CD14-positive monocyte (primary cell): ENCODE data around the gene NT5E. TPM values are rescaled to one million over a fixed set of nuclear protein-coding genes. Genes with fewer than 3 reads are reported as not detected.

Experiments used
- DNase-seq, 3 donors: peaks; one replicate each; pipeline ENCODE4 v3.0.0-alpha.2; 2011 to 2022
- H2AFZ ChIP-seq: 2 replicates; pipeline ENCODE4 v1.6.0; 2012; ENCODE audit warnings: mild to moderate bottlenecking, low read depth, low read length, inconsistent platforms; ENCODE audit not compliant: insufficient read depth, poor library complexity, severe bottlenecking
- H3K27ac ChIP-seq, 2 donors: 1 replicate in 1 of 2; 2 replicates in 1 of 2; pipeline ENCODE4 v1.5.1; 2012 to 2013; ENCODE audit warnings: low read length in 2 of 2, control low read depth in 1 of 2, inconsistent platforms in 1 of 2, low read depth in 1 of 2, mild to moderate bottlenecking in 1 of 2
- H3K27me3 ChIP-seq, 2 donors: one replicate each; pipeline versions ENCODE4 v1.6.0 to v1.6.1; 2011 to 2013; ENCODE audit warnings: low read length in 2 of 2; ENCODE audit not compliant: control insufficient read depth in 2 of 2, insufficient read depth in 2 of 2
- H3K36me3 ChIP-seq, 2 donors: replicated peaks in 1 of 2; 1 replicate in 1 of 2; 2 replicates in 1 of 2; pipeline versions ENCODE4 v1.5.1 to v1.6.1; 2012 to 2013; ENCODE audit warnings: low read length in 2 of 2, control low read depth in 1 of 2, inconsistent platforms in 1 of 2, mild to moderate bottlenecking in 1 of 2; ENCODE audit not compliant: insufficient read depth in 2 of 2, control insufficient read depth in 1 of 2
- H3K4me1 ChIP-seq, 2 donors: 1 replicate in 1 of 2; 2 replicates in 1 of 2; pipeline versions ENCODE4 v1.5.1 to v1.6.1; 2012 to 2013; ENCODE audit warnings: low read length in 2 of 2, control low read depth in 1 of 2, inconsistent platforms in 1 of 2, mild to moderate bottlenecking in 1 of 2, moderate library complexity in 1 of 2; ENCODE audit not compliant: insufficient read depth in 2 of 2, control insufficient read depth in 1 of 2
- H3K4me2 ChIP-seq: replicated peaks from 2 replicates; pipeline ENCODE3; 2012; ENCODE audit warnings: low read length, moderate library complexity, mild to moderate bottlenecking; ENCODE audit not compliant: poor library complexity, severe bottlenecking; ENCODE audit errors: extremely low read depth
- H3K4me3 ChIP-seq, 3 experiments: fragments of 200-600 bp in 1 of 3; sonication (generic) in 1 of 3; replicated peaks in 1 of 3; 1 replicate in 2 of 3; 2 replicates in 1 of 3; pipeline ENCODE4 v1.5.1; 2011 to 2013; ENCODE audit warnings: low read length in 3 of 3, mild to moderate bottlenecking in 3 of 3, control low read depth in 2 of 3, low read depth in 2 of 3, inconsistent platforms in 1 of 3, moderate library complexity in 1 of 3
- H3K79me2 ChIP-seq: 2 replicates; pipeline ENCODE4 v1.6.0; 2012; ENCODE audit warnings: mild to moderate bottlenecking, control low read depth, inconsistent platforms, low read length, moderate library complexity; ENCODE audit not compliant: insufficient read depth
- H3K9ac ChIP-seq: 2 replicates; pipeline ENCODE4 v1.6.0; 2017; ENCODE audit warnings: low read length, mild to moderate bottlenecking; ENCODE audit not compliant: insufficient read depth, poor library complexity, severe bottlenecking
- H3K9me3 ChIP-seq, 2 donors: replicated peaks in 1 of 2; 1 replicate in 1 of 2; 2 replicates in 1 of 2; pipeline versions ENCODE4 v1.5.1 to v1.6.1; 2012 to 2013; ENCODE audit warnings: low read length in 2 of 2, control low read depth in 1 of 2; ENCODE audit not compliant: control insufficient read depth in 1 of 2, insufficient read depth in 1 of 2
- H4K20me1 ChIP-seq: 2 replicates; pipeline ENCODE4 v1.6.0; 2012; ENCODE audit warnings: mild to moderate bottlenecking, low read length, control low read depth, moderate library complexity; ENCODE audit not compliant: insufficient read depth
- H3K27ac Mint-ChIP-seq, 7 donors: one replicate each; pipeline ENCODE4 v1.8.0; 2020; ENCODE audit warnings: mild to moderate bottlenecking in 7 of 7, mixed read lengths in 7 of 7, moderate library complexity in 6 of 7, inconsistent platforms in 2 of 7
- H3K27me3 Mint-ChIP-seq, 3 donors: one replicate each; pipeline ENCODE4 v1.8.0; 2021 to 2022; ENCODE audit warnings: low read depth in 3 of 3, mild to moderate bottlenecking in 3 of 3, mixed read lengths in 3 of 3, moderate library complexity in 3 of 3, inconsistent platforms in 1 of 3
- H3K36me3 Mint-ChIP-seq, 2 donors: one replicate each; pipeline ENCODE4 v1.8.0; 2020; ENCODE audit warnings: mixed read lengths in 2 of 2, inconsistent platforms in 1 of 2, mild to moderate bottlenecking in 1 of 2
- H3K4me1 Mint-ChIP-seq: one replicate; pipeline ENCODE4 v1.8.0; 2020; ENCODE audit warnings: mild to moderate bottlenecking, mixed read lengths
- H3K4me3 Mint-ChIP-seq, 2 donors: one replicate each; pipeline ENCODE4 v1.8.0; 2020; ENCODE audit warnings: mild to moderate bottlenecking in 2 of 2, mixed read lengths in 2 of 2, moderate library complexity in 1 of 2
- H3K9me3 Mint-ChIP-seq, 7 donors: one replicate each; pipeline ENCODE4 v1.8.0; 2020 to 2022; ENCODE audit warnings: mixed read lengths in 7 of 7, mild to moderate bottlenecking in 6 of 7, moderate library complexity in 6 of 7, inconsistent platforms in 2 of 7
- WGBS: methylation state at CpG from one replicate; pipeline ENCODE4 v1.1.5; 2013; ENCODE audit warnings: missing lambda C conversion rate; ENCODE audit not compliant: insufficient coverage; 5-methylcytosine and 5-hydroxymethylcytosine counted together
- intact Hi-C, 2 donors: fragments of 100-400 bp; cut with micrococcal nuclease; formaldehyde crosslinking; loops; one replicate each; pipeline versions ENCODE4 v1.15.0 to v1.15.1; 2023
- polyA plus RNA-seq, 3 donors: library from polyadenylated mRNA; depleted of rRNA in 1 of 3; unstranded in 2 of 3; stranded (reverse) in 1 of 3; fragments of 300-500 nt in 2 of 3; fragments of >200 nt in 1 of 3; fragmentation: Illumina TruSeq in 2 of 3; gene quantifications; 1 replicate in 2 of 3; 2 replicates in 1 of 3; pipeline ENCODE4 v1.2.3, GENCODE V29; 2012 to 2021
- TF ChIP-seq, protein P1 (sequence below): fragments of 200-600 bp; IDR thresholded peaks from one replicate; pipeline ENCODE4 v1.8.0; 2022; ENCODE audit warnings: antibody characterized with exemption, mild to moderate bottlenecking

NT5E gene
- polyA plus RNA-seq, 3 donors: 0.14 to 0.18 TPM; not detected in 1

DNA sequence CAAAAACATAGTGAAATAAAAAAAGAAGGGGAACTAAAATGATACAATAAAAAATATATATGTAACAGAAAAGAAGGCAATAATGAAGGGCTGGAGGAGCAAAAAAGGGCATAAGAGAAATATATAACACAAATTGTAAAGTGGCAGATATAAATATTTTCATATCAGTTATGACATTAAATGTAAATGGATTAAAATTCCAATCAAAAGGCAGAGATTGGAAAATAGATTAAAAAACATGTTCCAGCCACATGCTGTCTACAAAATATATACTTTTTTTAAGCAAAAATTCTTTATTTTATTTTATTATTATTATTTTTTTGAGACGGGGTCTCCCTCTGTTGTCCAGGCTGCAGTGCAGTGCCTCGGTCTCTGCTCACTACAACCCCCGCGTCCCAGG, 23.9 kb upstream of the NT5E start:
- Histone ChIP-seq H3K27me3 (no peaks in the 10 kb centered on the region), H3K9me3 (peaks cover 11 to 13% of the 10 kb centered on the region in 2 donors), H3K79me2 (no peaks in the 10 kb centered on the region), H3K27ac (no peak overlapping the region), H3K4me3 (no peak overlapping the region), H3K36me3 (no peaks in the 10 kb centered on the region), H3K9ac (no peak overlapping the region), H4K20me1 (no peaks in the 10 kb centered on the region), H3K4me2 (no peak overlapping the region), H2AFZ (no peak overlapping the region), H3K4me1 (no peaks in the 10 kb centered on the region)
- Mint-ChIP-seq H3K4me1 (no peaks in the 10 kb centered on the region), H3K36me3 (no peaks in the 10 kb centered on the region), H3K4me3 (no peak overlapping the region), H3K9me3 (peaks cover 5 to 24% (median 21%) of the 10 kb centered on the region in 7 donors), H3K27ac (no peak overlapping the region), H3K27me3 (peaks cover 0 to 3% (median 0%) of the 10 kb centered on the region in 3 donors)
- TF ChIP-seq, protein P1, sequence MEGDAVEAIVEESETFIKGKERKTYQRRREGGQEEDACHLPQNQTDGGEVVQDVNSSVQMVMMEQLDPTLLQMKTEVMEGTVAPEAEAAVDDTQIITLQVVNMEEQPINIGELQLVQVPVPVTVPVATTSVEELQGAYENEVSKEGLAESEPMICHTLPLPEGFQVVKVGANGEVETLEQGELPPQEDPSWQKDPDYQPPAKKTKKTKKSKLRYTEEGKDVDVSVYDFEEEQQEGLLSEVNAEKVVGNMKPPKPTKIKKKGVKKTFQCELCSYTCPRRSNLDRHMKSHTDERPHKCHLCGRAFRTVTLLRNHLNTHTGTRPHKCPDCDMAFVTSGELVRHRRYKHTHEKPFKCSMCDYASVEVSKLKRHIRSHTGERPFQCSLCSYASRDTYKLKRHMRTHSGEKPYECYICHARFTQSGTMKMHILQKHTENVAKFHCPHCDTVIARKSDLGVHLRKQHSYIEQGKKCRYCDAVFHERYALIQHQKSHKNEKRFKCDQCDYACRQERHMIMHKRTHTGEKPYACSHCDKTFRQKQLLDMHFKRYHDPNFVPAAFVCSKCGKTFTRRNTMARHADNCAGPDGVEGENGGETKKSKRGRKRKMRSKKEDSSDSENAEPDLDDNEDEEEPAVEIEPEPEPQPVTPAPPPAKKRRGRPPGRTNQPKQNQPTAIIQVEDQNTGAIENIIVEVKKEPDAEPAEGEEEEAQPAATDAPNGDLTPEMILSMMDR: no peak
- intact Hi-C loops: no loop called here
- DNase-seq: no peak
- 93% methylated on average over 3 of the region's 4 CpGs for WGBS

DNA sequence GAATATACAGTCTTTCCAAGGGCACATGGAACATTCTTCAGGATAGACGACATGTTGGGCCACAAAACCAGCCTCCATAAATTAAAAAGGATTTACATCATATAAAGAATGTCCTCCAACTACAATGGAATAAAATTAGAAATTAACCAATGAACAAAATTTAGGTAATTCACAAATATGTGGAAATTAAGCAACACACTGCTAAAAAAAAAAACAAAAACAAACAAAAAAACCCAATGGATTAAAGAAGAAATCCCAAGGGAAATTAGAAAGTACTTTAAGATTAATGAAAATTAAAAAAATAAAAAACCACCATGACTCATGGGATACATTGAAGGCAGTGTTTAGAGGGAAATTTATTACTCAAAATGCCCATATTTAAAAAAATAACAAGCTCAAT, 21.4 kb upstream of the NT5E start:
- H3K4me3 ChIP-seq: no peak overlapping the region
- no peaks in the 10 kb centered on the region for H3K27me3 ChIP-seq
- H3K4me2 ChIP-seq: no peak overlapping the region
- no peaks in the 10 kb centered on the region for H3K36me3 ChIP-seq
- intact Hi-C loops: no loop called here
- no CpG with 5 or more reads among the region's 1 CpG for WGBS
- Mint-ChIP-seq H3K27ac (no peak overlapping the region), H3K4me1 (no peaks in the 10 kb centered on the region), H3K4me3 (no peak overlapping the region), H3K27me3 (peaks cover 0 to 4% (median 0%) of the 10 kb centered on the region in 3 donors), H3K9me3 (peaks cover 5 to 24% (median 19%) of the 10 kb centered on the region in 7 donors), H3K36me3 (no peaks in the 10 kb centered on the region)
- no peaks in the 10 kb centered on the region for H4K20me1 ChIP-seq
- peaks cover 11 to 13% of the 10 kb centered on the region in 2 donors for H3K9me3 ChIP-seq
- no peak for DNase-seq
- H2AFZ ChIP-seq: no peak overlapping the region
- TF ChIP-seq, protein P1: no peak
- H3K79me2 ChIP-seq: no peaks in the 10 kb centered on the region
- H3K9ac ChIP-seq: no peak overlapping the region
- no peak overlapping the region for H3K27ac ChIP-seq
- no peaks in the 10 kb centered on the region for H3K4me1 ChIP-seq
